Caco-2 (cell line): ENCODE data around the gene KLHL25. TPM values are rescaled to one million over a fixed set of nuclear protein-coding genes. Genes with fewer than 3 reads are reported as not detected.

Source experiments
- BruUV-seq: library from RNA; stranded (reverse); fragments of 400-500 nt; replicated peaks from 2 replicates; lab custom pipeline; 2021; lab: Mats Ljungman, UMichigan
- CTCF ChIA-PET: fragments of 300-600 bp; sonication (Branson Sonifier 250); formaldehyde crosslinking; loops from one replicate; lab custom pipeline; 2022; ENCODE audit warnings: antibody characterized with exemption; lab: Charles Lee
- POLR2A ChIA-PET: fragments of 300-600 bp; sonication (Branson Sonifier 250); formaldehyde crosslinking; loops from one replicate; lab custom pipeline; 2022; ENCODE audit warnings: antibody characterized with exemption; lab: Charles Lee
- DNase-seq, 2 experiments: peaks; one replicate each; pipeline versions ENCODE4 v3.0.0 to v3.0.0-alpha.2; 2020 to 2022
- H3K27me3 ChIP-seq: replicated peaks from 2 replicates; pipeline ENCODE4 v1.6.0; 2011; ENCODE audit warnings: low read length; ENCODE audit not compliant: control insufficient read depth, insufficient read depth
- H3K36me3 ChIP-seq: 2 replicates; pipeline ENCODE4 v1.5.1; 2011; ENCODE audit warnings: low read length; ENCODE audit not compliant: control insufficient read depth, insufficient read depth
- H3K4me1 ChIP-seq: fragments of 250-450 bp; sonication (Bioruptor Pico); 2 replicates; pipeline ENCODE4 v1.5.1; 2020; ENCODE audit warnings: mild to moderate bottlenecking
- H3K4me3 ChIP-seq: 2 replicates; pipeline ENCODE4 v1.5.1; 2011; ENCODE audit warnings: low read depth, mild to moderate bottlenecking, control low read depth, low read length
- H3K9me3 ChIP-seq: fragments of 250-450 bp; sonication (Bioruptor Pico); 2 replicates; pipeline ENCODE4 v1.5.1; 2020; ENCODE audit warnings: mild to moderate bottlenecking, moderate library complexity
- H3K27ac Mint-ChIP-seq: one replicate; pipeline ENCODE4 v1.8.0; 2022; ENCODE audit warnings: mixed read lengths; ENCODE audit not compliant: unreplicated experiment
- H3K27me3 Mint-ChIP-seq: one replicate; pipeline ENCODE4 v1.8.0; 2022; ENCODE audit warnings: mixed read lengths; ENCODE audit not compliant: insufficient read depth, unreplicated experiment
- H3K36me3 Mint-ChIP-seq: one replicate; pipeline ENCODE4 v1.8.0; 2022; ENCODE audit warnings: mild to moderate bottlenecking, mixed read lengths; ENCODE audit not compliant: insufficient read depth, unreplicated experiment
- H3K4me1 Mint-ChIP-seq: one replicate; pipeline ENCODE4 v1.8.0; 2022; ENCODE audit warnings: low read depth, mixed read lengths; ENCODE audit not compliant: unreplicated experiment
- H3K4me3 Mint-ChIP-seq: one replicate; pipeline ENCODE4 v1.8.0; 2022; ENCODE audit warnings: mild to moderate bottlenecking, moderate library complexity, mixed read lengths; ENCODE audit not compliant: unreplicated experiment
- H3K9me3 Mint-ChIP-seq: one replicate; pipeline ENCODE4 v1.8.0; 2022; ENCODE audit warnings: mixed read lengths; ENCODE audit not compliant: unreplicated experiment
- intact Hi-C: fragments of 100-400 bp; cut with micrococcal nuclease; formaldehyde crosslinking; loops from one replicate; pipeline ENCODE4 v1.10.0; 2022; ENCODE audit not compliant: unreplicated experiment
- total RNA-seq: library from RNA; stranded (reverse); gene quantifications from 2 replicates; pipeline ENCODE4 v1.2.3, GENCODE V29; 2022
- TF ChIP-seq, protein P1 (sequence below), 2 experiments: fragments of 200-600 bp in 1 of 2; IDR thresholded peaks; 1 replicate in 1 of 2; 2 replicates in 1 of 2; pipeline versions ENCODE4 v1.5.1 to v1.8.0; 2011 to 2022; ENCODE audit warnings: antibody characterized with exemption in 1 of 2, control low read depth in 1 of 2, inconsistent platforms in 1 of 2, low read depth in 1 of 2, low read length in 1 of 2, mild to moderate bottlenecking in 1 of 2, moderate library complexity in 1 of 2; ENCODE audit not compliant: insufficient read depth in 1 of 2, severe bottlenecking in 1 of 2, unreplicated experiment in 1 of 2

KLHL25 gene
- total RNA-seq, 1 experiment from 2014 or later: 15.4 TPM

DNA sequence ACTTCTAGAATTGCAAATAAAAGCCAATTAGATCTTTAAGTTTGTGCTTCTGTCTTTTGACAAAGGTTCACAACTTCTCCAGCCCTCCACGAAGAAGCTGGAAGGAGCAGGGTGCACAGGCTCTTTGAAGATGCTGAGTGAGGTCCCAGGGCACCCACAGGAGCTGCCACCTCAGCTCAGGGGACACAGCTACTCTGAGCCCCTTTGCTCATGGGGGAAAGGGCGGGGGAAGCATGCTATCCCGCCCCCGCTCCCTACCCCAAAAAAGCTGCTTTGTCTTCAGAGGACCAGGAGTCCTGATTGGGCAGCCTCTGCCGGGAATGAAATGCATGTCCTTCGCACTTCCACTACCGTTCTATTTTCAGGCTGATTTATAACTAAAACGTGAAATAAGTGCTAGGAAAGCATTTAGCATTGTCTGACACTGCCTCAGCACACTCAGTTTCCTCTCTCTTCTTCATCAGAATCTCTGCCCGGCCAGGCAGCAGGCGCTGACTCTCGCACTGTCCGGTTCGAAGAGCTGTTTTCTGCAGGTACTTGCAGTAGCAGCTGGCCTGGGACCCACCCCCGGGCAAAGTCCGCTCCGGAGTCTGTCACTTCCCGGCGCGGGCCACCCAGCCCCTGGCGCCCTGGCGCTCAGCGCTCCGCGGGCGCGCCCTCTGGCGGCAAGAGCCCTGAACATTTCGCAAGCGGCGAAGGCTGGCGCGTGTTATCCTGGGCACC, 45.5 kb upstream of the KLHL25 start:
- POLR2A ChIA-PET: interaction anchor here (0.6 kb wide), 1 partner anchor 412 kb away, joined by 3 read pairs; no protein-coding TSS in a partner anchor
- peaks cover 30% of the 10 kb centered on the region for H3K4me1 ChIP-seq

DNA sequence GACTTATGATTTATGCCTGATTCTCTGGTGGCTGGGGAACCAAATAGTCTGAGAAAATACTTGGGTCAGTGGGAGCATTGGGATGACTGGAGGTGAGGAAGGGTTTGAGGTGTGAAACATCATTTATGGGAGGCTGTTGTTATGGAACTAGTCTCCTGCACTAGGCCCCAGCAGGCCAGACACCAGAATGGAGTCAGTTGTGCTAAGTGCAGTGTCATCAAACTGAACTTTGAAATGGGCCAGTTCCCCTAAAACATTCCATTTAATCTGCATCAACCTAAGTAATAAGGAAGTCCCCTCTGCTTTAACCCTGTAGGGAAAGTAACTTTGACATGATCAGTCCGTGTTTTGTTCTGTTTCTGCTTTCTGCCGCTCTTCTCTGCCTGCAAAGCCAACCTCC, 44.9 kb upstream of the KLHL25 start:
- Histone ChIP-seq H3K9me3 (no peaks in the 10 kb centered on the region), H3K4me3 (no peak overlapping the region), H3K36me3 (no peaks in the 10 kb centered on the region), H3K27me3 (no peaks in the 10 kb centered on the region), H3K4me1 (peaks cover 30% of the 10 kb centered on the region)
- no peak for DNase-seq
- peak overlapping the region; percentile 67 for H3K4me3 Mint-ChIP-seq
- H3K27me3 Mint-ChIP-seq: no peaks in the 10 kb centered on the region
- no peaks in the 10 kb centered on the region for H3K9me3 Mint-ChIP-seq
- no peaks in the 10 kb centered on the region for H3K36me3 Mint-ChIP-seq
- H3K4me1 Mint-ChIP-seq: peaks cover 34% of the 10 kb centered on the region
- no TSS peak for BruUV-seq
- intact Hi-C loops: loop anchor here (1.0 to 5.0 kb wide), 4 partner anchors 39 to 347 kb away; no protein-coding TSS in a partner anchor
- CTCF ChIA-PET: interaction anchor here (0.7 to 1.6 kb wide), 6 partner anchors 11 to 108 kb away, joined by 3 to 21 read pairs (median 4); no protein-coding TSS in a partner anchor
- peak overlapping the region; percentile 86 for H3K27ac Mint-ChIP-seq
- POLR2A ChIA-PET: no interaction called here
- TF ChIP-seq, protein P1, sequence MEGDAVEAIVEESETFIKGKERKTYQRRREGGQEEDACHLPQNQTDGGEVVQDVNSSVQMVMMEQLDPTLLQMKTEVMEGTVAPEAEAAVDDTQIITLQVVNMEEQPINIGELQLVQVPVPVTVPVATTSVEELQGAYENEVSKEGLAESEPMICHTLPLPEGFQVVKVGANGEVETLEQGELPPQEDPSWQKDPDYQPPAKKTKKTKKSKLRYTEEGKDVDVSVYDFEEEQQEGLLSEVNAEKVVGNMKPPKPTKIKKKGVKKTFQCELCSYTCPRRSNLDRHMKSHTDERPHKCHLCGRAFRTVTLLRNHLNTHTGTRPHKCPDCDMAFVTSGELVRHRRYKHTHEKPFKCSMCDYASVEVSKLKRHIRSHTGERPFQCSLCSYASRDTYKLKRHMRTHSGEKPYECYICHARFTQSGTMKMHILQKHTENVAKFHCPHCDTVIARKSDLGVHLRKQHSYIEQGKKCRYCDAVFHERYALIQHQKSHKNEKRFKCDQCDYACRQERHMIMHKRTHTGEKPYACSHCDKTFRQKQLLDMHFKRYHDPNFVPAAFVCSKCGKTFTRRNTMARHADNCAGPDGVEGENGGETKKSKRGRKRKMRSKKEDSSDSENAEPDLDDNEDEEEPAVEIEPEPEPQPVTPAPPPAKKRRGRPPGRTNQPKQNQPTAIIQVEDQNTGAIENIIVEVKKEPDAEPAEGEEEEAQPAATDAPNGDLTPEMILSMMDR (IDR thresholded peaks at IDR 0.05; ENCODE audit: insufficient read depth in 1 of 2, low read depth in 1 of 2, low read length in 1 of 2, severe bottlenecking in 1 of 2, unreplicated experiment in 1 of 2): no peak

More for the DNA sequence above, 45.5 kb upstream of the KLHL25 start:
- no peaks in the 10 kb centered on the region for H3K27me3 ChIP-seq
- no peaks in the 10 kb centered on the region for H3K36me3 ChIP-seq
- Mint-ChIP-seq H3K4me3 (peak overlapping the region; percentile 67), H3K9me3 (no peaks in the 10 kb centered on the region), H3K27me3 (no peaks in the 10 kb centered on the region), H3K36me3 (no peaks in the 10 kb centered on the region), H3K4me1 (peaks cover 34% of the 10 kb centered on the region), H3K27ac (peak overlapping the region; percentile 86)
- H3K4me3 ChIP-seq: peak overlapping the region; percentile 23; the same call in 1 of the 2 replicates
- CTCF ChIA-PET: interaction anchor here (0.6 to 1.6 kb wide), 13 partner anchors 8 to 110 kb away, joined by 3 to 21 read pairs (median 3); no protein-coding TSS in a partner anchor
- intact Hi-C loops: loop anchor here (1.0 kb wide), 3 partner anchors 40 to 110 kb away; no protein-coding TSS in a partner anchor
- H3K9me3 ChIP-seq: no peaks in the 10 kb centered on the region
- no TSS peak for BruUV-seq
- DNase-seq: peak; percentile 93 to 96
- TF ChIP-seq, protein P1 (IDR thresholded peaks at IDR 0.05; ENCODE audit: insufficient read depth in 1 of 2, low read depth in 1 of 2, low read length in 1 of 2, severe bottlenecking in 1 of 2, unreplicated experiment in 1 of 2): peak; percentile 86 to 93

DNA sequence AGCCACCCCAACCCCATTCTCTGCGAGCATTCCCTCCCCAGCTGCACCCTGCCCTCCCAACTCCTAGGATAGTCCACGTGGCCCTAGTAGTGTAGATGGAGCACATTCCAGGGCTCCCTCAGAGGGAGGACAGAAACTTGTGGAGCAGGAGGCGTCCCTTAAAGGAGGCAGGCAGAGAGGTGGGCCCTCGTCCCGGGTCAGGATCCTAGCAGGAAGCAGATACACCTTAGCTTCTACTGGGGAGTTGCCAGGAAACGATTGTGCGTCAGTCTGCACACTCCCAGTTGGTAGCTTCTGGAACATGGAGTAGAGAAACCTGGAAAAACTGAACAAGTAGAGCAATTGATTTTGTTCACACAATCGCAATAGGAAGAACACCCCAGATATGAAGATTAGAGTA, 43.9 kb upstream of the KLHL25 start:
- no peaks in the 10 kb centered on the region for H3K9me3 Mint-ChIP-seq

More for the DNA sequence above, 43.9 kb upstream of the KLHL25 start:
- BruUV-seq: no TSS peak
- intact Hi-C loops: loop anchor here (5.0 kb wide), 1 partner anchor 346 kb away; no protein-coding TSS in a partner anchor
- Histone ChIP-seq H3K36me3 (no peaks in the 10 kb centered on the region), H3K9me3 (no peaks in the 10 kb centered on the region), H3K4me1 (peaks cover 30% of the 10 kb centered on the region), H3K4me3 (no peak overlapping the region), H3K27me3 (no peaks in the 10 kb centered on the region)
- Mint-ChIP-seq H3K4me1 (peaks cover 34% of the 10 kb centered on the region), H3K27ac (peak overlapping the region; percentile 79), H3K27me3 (no peaks in the 10 kb centered on the region), H3K4me3 (peak overlapping the region; percentile 4), H3K36me3 (no peaks in the 10 kb centered on the region)
- ChIA-PET CTCF (no interaction called here), POLR2A (no interaction called here)
- DNase-seq: no peak
- TF ChIP-seq, protein P1 (IDR thresholded peaks at IDR 0.05; ENCODE audit: insufficient read depth in 1 of 2, low read depth in 1 of 2, low read length in 1 of 2, severe bottlenecking in 1 of 2, unreplicated experiment in 1 of 2): no peak
